Calu3 (cell line): ENCODE measurements around the gene PCLO. TPM values are rescaled to one million over a fixed set of nuclear protein-coding genes. Genes with fewer than 3 reads are reported as not detected.

Experiments used
- BruUV-seq: library from RNA; stranded (reverse); fragments of 400-500 nt; replicated peaks from 2 replicates; lab custom pipeline; 2021; lab: Mats Ljungman, UMichigan
- CTCF ChIA-PET: fragments of 300-600 bp; sonication (Branson Sonifier 250); formaldehyde crosslinking; loops from one replicate; lab custom pipeline; 2022; ENCODE audit warnings: antibody characterized with exemption; lab: Charles Lee
- DNase-seq: peaks from one replicate; pipeline ENCODE4 v3.0.0; 2022
- H3K27ac Mint-ChIP-seq: one replicate; pipeline ENCODE4 v1.8.0; 2022; ENCODE audit warnings: mixed read lengths; ENCODE audit not compliant: unreplicated experiment
- H3K27me3 Mint-ChIP-seq: one replicate; pipeline ENCODE4 v1.8.0; 2022; ENCODE audit warnings: mixed read lengths; ENCODE audit not compliant: unreplicated experiment
- H3K36me3 Mint-ChIP-seq: one replicate; pipeline ENCODE4 v1.8.0; 2022; ENCODE audit warnings: mild to moderate bottlenecking, moderate library complexity, mixed read lengths; ENCODE audit not compliant: insufficient read depth, unreplicated experiment
- H3K4me1 Mint-ChIP-seq: one replicate; pipeline ENCODE4 v1.8.0; 2022; ENCODE audit warnings: mild to moderate bottlenecking, low read depth, mixed read lengths; ENCODE audit not compliant: unreplicated experiment
- H3K4me3 Mint-ChIP-seq: one replicate; pipeline ENCODE4 v1.8.0; 2022; ENCODE audit warnings: mild to moderate bottlenecking, low read depth, moderate library complexity, mixed read lengths; ENCODE audit not compliant: unreplicated experiment
- H3K9me3 Mint-ChIP-seq: one replicate; pipeline ENCODE4 v1.8.0; 2022; ENCODE audit warnings: low read depth, mixed read lengths; ENCODE audit not compliant: unreplicated experiment
- CTCF ChIP-seq: fragments of 200-600 bp; IDR thresholded peaks from one replicate; pipeline ENCODE4 v1.8.0; 2022; ENCODE audit warnings: antibody characterized with exemption; ENCODE audit not compliant: unreplicated experiment
- intact Hi-C: fragments of 100-400 bp; cut with micrococcal nuclease; formaldehyde crosslinking; loops from one replicate; pipeline ENCODE4 v1.10.0; 2022; ENCODE audit not compliant: unreplicated experiment
- total RNA-seq: library from RNA; stranded (reverse); gene quantifications from 2 replicates; pipeline ENCODE4 v1.2.3, GENCODE V29; 2022

PCLO gene
- total RNA-seq, 1 experiment from 2014 or later = 9.1 TPM

GRCh38 chr7:82789883-82790609, 372.6 kb downstream of the PCLO start:
- TF ChIP-seq CTCF = no peak
- intact Hi-C loops = no loop called here
- CTCF ChIA-PET = no interaction called here
- BruUV-seq = no TSS peak
- no peaks in the 10 kb centered on the region for H3K4me1 Mint-ChIP-seq
- no peak overlapping the region for H3K27ac Mint-ChIP-seq
- no peaks in the 10 kb centered on the region for H3K36me3 Mint-ChIP-seq
- DNase-seq = no peak
- no peaks in the 10 kb centered on the region for H3K27me3 Mint-ChIP-seq
- H3K9me3 Mint-ChIP-seq = no peaks in the 10 kb centered on the region
- no peak overlapping the region for H3K4me3 Mint-ChIP-seq

- TF ChIP-seq CTCF = no peak
- DNase-seq = no peak
- CTCF ChIA-PET = no interaction called here
- intact Hi-C loops = no loop called here
- Mint-ChIP-seq H3K27ac (no peak overlapping the region), H3K4me1 (no peaks in the 10 kb centered on the region), H3K36me3 (no peaks in the 10 kb centered on the region), H3K4me3 (no peak overlapping the region), H3K27me3 (no peaks in the 10 kb centered on the region), H3K9me3 (no peaks in the 10 kb centered on the region)
- no TSS peak for BruUV-seq
Observed at GRCh38 chr7:82778021-82778420, 384.7 kb downstream of the PCLO start.

- no peaks in the 10 kb centered on the region for H3K4me1 Mint-ChIP-seq
- CTCF ChIA-PET = no interaction called here
Observed at GRCh38 chr7:82762880-82763279, 399.8 kb downstream of the PCLO start.

DNA sequence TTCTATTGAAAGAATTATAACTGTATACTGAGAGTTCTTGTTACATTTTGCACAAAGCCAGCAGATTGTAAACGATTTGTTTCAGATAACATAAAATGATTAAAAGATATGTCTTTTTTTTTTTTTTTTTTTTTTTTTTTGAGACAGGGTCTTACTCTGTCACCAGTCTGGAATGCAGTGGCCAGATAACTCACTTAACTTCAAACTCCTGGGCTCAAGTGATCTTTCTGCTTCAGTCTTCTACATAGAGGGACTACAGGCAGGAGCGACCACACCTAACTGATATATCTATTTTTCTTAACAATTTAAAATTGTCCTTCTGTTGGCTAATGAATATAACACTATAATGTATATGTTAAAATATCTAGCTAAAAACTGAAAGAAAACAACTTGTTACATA, 401.9 kb downstream of the PCLO start:
- no peaks in the 10 kb centered on the region for H3K36me3 Mint-ChIP-seq
- intact Hi-C loops = no loop called here
- no peaks in the 10 kb centered on the region for H3K27me3 Mint-ChIP-seq
- H3K4me3 Mint-ChIP-seq = no peak overlapping the region
- CTCF ChIA-PET = interaction anchor here (0.9 kb wide), 1 partner anchor 160 kb away, joined by 3 read pairs; no protein-coding TSS in a partner anchor
- H3K27ac Mint-ChIP-seq = no peak overlapping the region
- DNase-seq = no peak
- H3K9me3 Mint-ChIP-seq = no peaks in the 10 kb centered on the region
- no peaks in the 10 kb centered on the region for H3K4me1 Mint-ChIP-seq
- TF ChIP-seq CTCF = no peak
- BruUV-seq = no TSS peak

More at GRCh38 chr7:82762880-82763279, 399.8 kb downstream of the PCLO start:
- H3K4me3 Mint-ChIP-seq = no peak overlapping the region
- H3K27ac Mint-ChIP-seq = no peak overlapping the region
- no peak for TF ChIP-seq CTCF
- no peaks in the 10 kb centered on the region for H3K36me3 Mint-ChIP-seq
- no TSS peak for BruUV-seq
- no peaks in the 10 kb centered on the region for H3K9me3 Mint-ChIP-seq
- intact Hi-C loops = no loop called here
- DNase-seq = no peak
- no peaks in the 10 kb centered on the region for H3K27me3 Mint-ChIP-seq
